Activated naive CD4-positive, alpha-beta T cell (primary cell): Measurements from ENCODE around the gene TRAF2.
A peak's percentile ranks its signal among the peaks of the same experiment; 100 is the strongest.

Experiments used
- DNase-seq, 4 experiments: peaks; one replicate each; lab custom pipeline; 2025; lab: John Stamatoyannopoulos, UW

The TRAF2 gene

DNA sequence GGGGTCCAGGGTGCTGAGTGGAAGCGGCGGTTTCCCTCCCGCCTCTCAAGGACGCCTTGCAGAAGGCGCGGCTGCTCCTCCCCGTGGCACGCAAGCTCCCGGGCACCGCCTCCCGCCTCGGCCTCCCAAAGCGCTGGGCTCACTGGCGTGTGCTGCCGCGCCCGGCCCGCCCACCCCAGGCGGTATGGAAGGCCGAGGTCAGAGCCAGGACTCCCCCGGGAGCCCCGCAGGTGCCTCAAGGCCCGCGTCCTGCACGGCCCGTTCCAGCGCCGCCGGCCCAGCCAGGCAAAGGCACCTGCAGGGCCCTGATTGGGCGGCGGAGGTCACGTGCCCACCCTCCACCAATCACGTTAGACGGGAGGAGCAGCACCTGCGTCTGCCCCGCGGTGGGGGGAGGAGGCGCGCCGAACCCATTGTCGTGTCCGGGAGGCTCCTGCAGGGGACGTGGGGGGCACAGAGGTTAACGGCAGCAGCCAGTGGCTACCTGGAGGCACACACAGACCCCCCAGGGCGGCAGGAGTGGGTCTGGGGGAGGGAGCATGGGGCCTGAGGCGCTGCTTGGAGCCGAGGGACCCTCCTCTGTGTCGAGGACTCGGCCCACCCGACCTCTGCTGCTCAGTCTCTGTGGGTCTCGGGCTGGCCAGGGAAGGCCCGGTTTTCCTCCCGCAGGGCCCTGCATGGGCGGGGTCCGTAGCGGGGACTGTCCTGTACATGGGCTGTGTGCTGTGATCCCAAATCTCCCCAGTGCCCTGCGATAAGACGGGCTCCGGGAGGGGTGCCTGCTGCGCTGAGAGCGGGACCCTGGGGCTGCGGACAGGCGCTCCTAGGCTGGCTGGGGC is 63.7 kb downstream of the TRAF2 start:
- peak; percentile 87 to 94 (median 91) for DNase-seq

DNA sequence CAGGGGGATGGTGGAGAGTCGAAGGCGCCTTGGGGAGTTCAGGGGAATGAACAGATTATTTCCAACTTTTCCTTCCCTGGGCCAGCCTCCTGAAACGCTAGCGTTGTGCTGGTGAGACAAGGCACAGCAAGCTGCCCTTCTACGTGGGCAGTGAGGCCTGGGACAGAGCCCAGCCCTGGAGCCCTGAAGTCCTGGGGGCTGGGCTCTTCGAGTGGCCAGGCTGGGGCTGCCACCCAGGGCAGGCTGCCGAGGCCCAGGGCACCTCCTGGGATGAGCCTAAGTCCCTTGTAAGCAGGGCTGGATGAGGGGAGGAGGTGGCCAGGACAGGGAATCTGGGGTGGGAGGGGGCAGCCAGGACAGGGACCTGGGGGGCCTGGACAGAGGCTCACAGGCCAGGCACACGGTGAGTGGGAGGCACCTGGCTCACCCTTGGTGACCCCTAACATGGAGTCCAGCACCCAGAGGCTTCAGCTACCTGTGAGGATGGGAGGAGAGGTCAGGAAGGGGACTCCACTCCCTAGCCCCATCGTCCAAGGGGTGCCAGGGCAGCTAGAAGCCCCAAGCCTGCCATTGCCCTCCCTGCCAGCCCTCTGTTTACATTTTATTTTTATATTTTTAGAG is 64.5 kb downstream of the TRAF2 start:
- DNase-seq, result no peak

DNA sequence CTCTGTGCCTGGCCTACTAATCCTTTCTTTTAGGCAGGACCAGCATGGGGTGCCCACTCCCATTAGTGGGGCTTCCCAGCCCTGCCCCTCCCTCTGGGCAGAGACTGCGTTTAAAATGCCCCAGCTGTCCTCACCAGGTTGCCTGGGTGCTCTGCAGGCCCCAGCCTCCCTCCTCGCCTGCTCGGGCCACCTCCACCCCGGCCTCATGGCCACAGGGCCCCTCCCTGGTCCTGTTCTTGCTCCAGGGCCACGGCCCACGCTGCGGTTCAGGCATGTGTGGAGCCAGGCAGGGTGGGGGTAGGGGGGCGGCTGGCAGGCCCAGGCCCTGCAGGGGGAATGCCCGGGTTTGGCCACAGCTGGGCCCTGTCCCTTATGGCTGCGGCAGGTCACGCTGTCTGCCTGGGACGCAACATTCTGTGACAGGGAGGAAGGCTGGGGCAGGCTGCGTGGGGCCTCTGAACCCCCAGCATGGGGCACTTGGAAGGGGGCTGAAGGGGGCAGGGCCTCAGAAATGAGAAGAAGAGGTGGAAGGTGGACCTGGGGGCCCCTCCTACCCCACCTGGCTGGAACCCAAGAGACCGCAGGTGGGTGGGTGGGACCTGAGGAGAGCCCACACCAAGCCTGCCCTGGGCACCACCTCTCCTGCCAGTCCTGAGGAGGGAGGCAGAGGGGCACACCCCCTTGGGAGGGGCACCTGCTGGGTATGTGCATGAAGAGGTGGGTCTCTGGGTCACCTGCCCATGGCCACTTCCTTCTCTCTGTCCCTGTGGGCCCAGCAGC is 65.4 kb downstream of the TRAF2 start, which contains the start of gene LCN12:
Gene LCN12, plus strand, starts transcription at position 733 of the 780 bp plus-strand sequence. CDS start 55 bp downstream, outside the sequence.
- DNase-seq, result no peak

DNA sequence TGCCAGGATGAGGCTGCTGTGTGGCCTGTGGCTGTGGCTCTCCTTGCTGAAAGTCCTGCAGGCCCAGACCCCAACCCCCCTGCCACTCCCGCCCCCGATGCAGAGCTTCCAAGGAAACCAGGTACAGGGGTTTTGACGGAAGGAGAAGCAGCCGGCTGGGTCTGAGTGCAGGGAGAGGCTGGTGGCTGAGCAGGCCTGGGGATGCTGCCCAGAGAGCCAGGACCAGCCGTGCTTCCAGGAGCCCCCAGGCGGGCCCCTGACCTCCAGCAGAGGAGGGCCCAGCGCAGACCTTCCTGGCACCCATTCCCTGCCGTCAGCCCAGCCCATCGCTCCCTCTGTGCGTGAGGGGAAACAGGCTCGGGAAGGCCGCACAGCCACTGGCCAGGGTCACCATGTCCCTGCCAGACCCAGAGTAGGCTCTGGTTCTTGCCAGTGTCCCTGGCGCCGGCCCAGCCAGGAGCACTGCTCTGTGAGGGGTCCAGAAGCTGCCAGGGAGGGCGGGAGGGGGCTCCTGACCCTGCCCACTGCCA is 66.1 kb downstream of the TRAF2 start:
- no peak for DNase-seq

DNA sequence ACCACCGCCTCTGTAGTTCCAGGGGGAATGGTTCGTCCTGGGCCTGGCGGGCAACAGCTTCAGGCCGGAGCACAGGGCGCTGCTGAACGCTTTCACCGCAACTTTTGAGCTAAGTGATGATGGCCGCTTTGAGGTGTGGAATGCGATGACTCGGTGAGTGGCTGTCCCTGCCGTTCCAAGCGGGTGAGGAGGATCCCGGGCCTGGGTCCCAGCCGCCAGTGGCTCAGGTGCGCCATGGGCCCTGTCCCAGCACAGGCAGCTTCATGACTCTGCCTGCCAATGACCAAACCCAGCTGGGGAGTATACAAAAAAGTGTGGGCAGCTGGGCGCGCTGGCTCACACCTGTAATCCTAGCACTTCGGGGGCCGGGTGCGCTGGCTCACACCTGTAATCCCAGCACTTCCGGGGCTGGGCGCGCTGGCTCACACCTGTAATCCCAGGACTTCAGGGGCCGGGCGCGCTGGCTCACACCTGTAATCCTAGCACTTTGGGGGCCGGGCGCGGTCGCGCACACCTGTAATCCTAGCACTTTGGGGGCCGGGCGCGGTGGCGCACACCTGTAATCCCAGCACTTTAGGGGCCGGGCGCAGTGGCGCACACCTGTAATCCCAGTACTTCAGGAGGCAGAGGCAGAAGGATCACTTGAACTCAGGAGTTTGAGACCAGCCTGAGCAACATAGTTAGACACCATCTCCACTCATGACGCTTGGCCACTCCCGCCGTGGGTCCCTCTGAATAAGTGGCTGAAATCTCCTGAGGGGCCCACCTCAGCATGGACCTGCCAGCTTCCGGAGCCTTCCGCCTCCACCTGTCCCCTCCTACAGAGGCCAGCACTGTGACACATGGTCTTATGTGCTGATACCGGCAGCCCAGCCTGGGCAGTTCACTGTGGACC is 66.8 kb downstream of the TRAF2 start:
- DNase-seq, result no peak

DNA sequence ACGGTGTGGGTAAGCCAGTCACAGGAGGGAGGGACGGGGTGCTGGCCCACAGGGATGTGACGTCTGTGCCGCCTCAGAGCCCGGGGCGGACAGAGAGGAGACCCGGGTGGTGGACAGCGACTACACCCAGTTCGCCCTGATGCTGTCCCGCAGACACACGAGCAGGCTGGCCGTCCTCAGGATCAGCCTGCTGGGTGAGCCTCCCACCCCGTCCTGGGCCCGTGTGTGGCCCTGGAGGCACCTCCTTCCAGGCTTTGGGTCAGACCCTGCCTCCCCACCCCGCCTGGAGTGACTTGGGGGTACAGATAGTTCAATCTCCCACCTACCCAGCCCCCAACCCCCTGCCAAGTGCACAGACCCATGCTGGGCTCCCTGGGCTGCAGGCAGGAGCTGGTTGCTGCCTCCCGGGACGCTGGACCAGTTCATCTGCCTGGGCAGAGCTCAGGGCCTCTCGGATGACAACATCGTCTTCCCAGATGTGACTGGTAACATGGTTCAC is 67.5 kb downstream of the TRAF2 start:
- DNase-seq, result no peak

DNA sequence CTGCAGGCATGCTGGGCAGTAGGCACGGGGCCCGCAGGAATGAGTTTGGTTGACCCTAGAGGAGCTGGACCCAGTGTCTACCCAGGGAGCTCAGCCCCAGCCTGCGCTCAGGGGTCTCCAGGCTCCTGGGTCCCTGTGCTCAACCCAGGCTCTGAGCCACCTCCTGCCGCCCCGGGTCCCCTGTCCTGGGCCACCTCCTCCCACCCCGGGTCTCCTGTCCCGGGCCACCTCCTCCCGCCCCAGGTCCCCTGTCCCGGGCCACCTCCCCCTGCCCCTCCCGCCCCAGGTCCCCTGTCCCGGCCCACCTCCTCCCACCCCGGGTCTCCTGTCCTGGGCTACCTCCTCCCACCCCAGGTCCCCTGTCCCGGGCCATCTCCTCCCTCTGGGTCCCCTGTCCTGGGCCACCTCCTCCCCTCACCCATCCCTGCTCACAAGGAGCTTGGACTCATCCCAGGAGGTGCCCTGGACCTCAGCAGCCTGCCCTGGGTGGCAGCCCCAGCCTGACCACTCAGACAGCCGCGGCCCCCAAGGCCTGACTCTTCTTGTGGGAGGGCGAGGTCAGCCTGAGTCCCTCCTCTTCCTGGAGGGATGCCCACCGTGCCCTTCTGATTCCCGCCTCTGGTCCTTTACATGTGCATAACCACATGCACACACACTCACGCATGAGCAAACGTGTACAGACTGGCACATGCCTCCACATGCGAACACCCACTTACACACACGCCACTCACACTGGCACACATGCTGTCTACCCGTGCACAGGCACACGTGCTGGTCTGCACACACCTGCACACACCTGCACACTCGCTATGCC is 68.2 kb downstream of the TRAF2 start:
- DNase-seq, result no peak

DNA sequence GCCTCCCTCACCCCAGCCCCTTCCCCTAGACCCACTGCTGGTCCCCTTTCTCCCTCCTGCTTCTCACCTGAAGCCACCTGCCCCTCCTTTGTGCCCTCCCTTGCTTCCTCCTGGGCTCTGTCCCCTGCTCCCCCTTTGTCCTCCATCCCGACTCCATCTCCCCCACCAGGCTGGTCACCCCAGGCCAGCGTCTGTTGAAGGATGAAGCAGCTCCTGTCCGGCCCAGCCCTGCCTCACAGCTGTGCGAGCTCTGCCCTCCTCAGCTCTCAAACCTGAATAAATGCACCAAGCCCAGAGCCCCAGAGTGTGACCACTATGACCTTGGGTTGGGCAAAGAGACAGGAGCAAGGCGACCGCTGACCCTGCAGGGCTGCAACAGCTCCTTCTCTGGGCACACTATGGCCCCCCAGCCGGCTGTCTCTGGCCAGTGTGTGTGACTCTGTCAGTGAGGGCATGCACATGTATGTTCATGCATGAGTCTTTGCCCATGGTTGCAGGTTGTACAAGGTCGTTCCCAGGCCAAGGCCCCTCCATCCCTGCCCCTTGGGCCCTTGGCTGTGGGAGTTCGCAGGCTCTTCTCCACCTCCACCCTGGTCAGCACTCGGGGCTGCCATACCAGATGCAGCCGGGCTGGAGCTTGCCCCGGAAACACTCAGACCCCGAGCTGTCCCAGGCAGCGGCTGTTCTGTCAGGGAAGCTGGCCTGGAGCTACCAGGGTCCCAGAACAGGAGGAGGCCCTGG is 69.1 kb downstream of the TRAF2 start:
- DNase-seq, result no peak

DNA sequence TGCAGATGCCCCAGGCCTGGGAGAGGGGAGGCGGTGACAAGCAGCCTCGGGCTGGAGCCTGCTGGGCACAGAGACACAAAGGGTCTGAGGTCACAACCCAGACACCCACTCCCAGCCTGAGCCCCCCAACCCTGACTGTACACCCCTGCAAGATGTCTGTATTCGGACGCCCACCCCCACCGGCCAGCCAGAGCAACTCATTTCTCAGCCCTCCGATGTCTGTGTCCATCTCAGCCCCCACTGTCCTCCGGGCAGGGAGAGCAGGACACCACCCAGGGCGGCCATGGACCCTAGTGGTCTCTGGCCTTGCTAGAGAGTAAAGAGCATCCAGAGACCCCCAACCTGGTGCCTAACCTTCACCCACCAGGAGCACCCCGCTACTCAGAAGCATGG is 69.6 kb downstream of the TRAF2 start:
- DNase-seq, result no peak

DNA sequence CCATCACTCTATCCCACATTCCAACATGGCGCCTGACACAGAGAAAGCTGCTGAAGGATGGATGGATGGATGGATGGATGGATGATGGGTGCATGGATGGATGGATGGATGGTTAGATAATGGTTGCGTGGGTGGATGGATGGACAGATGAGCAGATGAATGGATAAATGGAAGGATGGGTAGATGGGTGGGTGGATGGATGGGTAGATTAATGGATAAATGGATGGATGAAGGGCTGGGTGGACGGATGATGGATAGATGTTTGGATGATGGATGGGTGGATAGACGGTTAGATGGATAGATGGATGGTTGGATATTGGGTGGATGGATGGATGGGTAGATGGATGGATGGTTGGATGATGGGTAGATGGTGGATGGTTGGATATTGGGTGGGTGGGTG is 70.3 kb downstream of the TRAF2 start:
- DNase-seq, result no peak

DNA sequence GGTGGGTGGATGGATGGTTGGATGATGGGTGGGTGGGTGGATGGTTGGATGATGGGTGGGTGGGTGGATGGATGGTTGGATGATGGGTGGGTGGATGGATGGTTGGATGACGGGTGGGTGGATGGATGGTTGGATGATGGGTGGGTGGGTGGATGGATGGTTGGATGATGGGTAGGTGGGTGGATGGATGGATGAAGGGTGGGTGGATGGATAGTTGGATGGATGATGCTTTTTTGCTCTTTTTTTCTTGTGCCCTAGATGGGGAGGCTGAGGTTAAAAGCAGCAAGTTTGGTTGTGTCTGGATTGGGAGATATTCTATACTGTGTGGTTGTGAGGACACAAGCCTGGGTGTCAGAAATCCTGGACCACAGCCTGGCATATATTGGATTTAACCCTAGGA is 71.1 kb downstream of the TRAF2 start:
- DNase-seq, result no peak

DNA sequence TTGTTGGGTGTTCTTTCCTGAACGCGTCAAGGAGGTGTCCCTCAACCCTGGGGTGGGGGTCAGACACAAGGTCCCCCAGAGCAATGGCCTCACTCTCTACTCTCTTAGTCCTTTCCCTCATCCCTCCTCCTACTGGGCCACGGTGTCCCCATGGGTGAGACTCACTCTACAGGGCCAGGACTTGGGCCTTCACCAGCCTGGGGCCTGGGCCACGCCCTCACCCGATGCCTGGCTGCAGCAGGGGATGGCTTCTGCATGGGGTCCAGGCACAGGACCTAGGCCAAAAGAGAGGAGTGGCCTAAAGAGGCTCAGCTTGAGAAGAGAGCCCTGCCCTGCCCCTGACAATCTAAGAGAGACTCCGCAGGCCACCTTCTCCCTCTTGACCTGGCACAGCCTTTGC is 71.6 kb downstream of the TRAF2 start:
- no peak for DNase-seq

DNA sequence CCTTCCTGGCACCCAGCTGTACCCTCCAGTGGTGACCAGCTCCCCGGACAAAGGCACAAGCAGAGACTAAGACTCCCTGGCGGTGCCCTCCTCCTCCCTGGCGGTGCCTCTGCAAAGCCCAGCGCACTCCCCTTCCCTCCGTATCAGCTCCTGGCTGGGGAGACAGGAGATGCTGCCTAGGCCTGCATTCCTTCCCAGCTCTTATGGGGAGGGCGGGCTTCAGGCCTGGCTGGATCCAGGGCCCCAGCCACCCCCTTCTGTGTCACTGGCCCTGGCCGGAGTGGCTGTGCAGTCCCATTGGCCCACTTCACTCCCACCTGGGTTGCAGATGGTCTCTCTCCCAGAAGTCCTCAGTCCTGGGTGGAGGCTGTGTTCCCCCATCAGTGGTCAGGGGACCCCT is 72.2 kb downstream of the TRAF2 start:
- DNase-seq, result no peak

DNA sequence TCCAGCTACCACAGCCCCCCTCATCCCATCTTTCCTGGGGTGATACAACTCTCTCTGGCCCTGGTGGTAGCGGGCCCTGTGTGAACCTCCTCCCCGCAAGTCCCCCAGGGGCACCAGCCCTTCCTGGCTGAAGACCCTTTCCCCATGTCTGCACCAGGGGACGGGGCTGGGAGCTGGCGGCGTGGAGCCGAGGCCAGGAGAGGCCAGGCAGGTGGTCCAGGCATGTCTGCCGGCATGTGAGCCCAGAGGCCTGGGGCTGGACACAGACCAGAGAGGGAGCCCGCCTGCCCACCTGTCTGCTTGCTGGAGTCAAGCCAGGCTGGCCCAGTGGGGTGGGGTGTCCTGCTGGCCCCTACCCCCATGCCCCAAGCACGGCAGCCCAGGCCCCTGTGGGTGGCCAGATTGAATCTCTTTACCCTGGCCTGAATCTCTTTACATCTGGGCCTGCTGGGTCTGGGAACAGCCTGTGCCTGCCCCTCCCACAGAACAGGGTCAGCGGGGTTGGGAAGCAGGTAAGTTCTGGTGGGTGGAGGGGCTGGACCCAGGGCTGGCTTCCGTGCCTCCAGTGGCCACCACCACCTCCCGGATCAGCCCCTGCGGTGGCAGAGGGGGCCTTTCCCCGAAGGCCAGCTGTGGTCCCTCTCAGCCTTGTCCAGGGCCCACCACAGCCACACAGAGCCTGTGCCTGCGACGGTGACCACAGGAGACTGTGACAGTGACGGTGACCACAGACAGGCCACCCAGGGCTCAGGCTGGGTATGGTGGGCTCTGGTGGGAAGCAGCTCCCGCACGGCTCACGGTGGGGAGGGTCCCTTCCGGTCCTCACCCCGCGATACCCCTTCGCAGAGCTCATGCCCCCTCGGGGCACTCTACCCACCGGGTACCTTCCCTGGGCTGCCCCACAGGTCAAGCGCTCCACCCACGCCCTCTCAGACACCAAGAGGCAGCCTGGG is 72.9 kb downstream of the TRAF2 start:
- no peak for DNase-seq

DNA sequence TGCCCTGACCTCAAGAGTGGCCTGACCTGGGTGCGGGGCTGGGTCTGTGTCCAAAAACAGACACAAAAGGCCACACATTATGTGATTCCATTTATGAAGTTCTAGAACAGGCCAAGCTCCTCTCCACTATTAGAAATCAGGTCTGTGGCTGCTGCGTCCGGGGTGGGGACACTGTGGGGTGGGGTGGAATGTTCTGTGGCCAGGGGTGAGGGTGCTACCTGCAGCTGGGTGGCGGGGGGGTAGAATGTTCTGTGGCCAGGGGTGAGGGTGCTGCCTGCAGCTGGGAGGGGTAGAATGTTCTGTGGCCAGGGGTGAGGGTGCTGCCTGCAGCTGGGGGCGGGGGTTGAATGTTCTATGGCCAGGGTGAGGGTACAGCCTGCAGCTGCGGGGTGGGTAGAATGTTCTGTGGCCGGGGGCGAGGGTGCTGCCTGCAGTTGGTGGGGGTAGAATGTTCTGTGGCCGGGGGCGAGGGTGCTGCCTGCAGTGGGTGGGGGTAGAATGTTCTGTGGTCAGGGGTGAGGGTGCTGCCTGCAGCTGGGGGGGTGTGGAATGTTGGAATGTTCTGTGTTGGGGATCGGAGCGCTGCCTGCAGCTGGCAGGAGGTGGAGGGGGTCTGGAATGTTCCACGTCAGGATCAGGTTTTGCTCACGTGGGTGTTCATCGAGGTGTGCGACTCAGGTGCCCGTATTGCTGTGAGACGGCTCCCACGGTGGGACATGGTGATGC is 74.1 kb downstream of the TRAF2 start:
- DNase-seq, result no peak

DNA sequence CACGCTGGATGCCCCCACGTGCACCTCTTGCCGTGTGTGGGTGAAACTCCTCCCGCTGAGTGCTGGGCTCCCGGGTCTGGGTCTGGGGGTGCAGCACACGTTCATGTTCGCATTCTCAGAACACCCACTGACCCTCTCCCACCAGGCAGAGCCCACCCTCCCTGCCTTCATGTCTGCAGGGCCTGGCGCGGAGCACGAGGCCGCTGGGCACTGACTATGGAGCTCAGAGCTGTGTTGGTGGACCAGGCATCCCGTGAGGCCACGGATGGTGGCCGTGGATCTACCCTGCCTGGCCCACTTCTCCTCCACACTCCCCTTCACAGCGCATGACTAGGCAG is 74.6 kb downstream of the TRAF2 start:
- DNase-seq, result no peak

DNA sequence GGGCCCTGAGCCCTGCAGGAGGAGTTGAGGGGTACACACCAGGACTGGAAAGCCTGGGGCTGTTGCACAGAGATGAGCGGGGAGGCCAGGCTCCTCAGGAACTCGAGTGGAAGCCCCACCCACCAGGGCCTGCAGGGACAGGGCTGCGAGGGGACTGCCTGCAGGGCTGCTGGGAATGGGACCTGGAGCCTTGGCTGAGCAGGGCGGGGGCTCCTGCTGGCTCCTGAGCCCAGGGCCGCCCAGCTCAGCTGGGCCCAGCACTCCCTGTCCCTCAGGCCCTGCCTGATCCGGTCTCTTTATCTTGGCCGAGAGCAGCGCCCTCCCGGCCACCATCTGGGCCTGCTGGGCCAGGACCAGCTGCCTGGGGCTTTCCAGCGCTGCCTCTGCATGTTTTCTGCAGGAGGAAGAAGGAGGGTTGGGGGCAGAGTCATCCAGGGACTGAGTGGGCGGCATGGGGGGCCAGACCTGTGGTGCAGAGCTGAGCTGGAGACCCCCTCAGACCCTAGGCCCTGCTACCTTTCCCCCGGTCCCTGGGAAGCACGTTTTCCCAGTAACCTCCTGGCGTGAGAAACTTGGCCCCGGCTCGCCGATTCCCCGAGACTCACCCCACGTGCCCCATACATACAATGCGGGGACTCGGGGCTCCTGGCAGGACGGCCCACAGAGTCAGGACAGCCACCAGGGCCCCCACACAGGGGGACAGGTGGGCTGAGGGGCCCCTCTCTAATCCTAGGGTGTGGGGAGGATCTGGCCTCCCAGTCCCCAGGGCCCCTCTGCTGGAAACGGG is 75.2 kb downstream of the TRAF2 start:
- DNase-seq, result no peak
